HepG2 (cell line): ENCODE measurements around the gene EFS. TPM values are rescaled to one million over a fixed set of nuclear protein-coding genes. Genes with fewer than 3 reads are reported as not detected.

Experiments used
- DMTF1 ChIP-seq: sonication (generic); formaldehyde crosslinking; IDR thresholded peaks from 2 replicates; pipeline ENCODE4 v1.4.0; 2020; ENCODE audit warnings: mild to moderate bottlenecking, missing genetic modification reagents
- EED ChIP-seq: sonication (generic); formaldehyde crosslinking; IDR thresholded peaks from 2 replicates; pipeline ENCODE4 v1.5.0; 2020; ENCODE audit warnings: mild to moderate bottlenecking, missing genetic modification reagents
- ETS1 ChIP-seq: sonication (generic); formaldehyde crosslinking; IDR thresholded peaks from 2 replicates; pipeline ENCODE4 v1.4.0; 2020; ENCODE audit warnings: missing genetic modification reagents
- MATR3 ChIP-seq: sonication (generic); formaldehyde crosslinking; IDR thresholded peaks from 2 replicates; pipeline ENCODE4 v1.4.0; 2020; ENCODE audit warnings: missing genetic modification reagents
- NBN ChIP-seq: fragments of 450-650 bp; conservative IDR thresholded peaks from 2 replicates; pipeline ENCODE4 v1.6.1; 2017
- SNAI1 ChIP-seq: sonication (generic); formaldehyde crosslinking; IDR thresholded peaks from 2 replicates; pipeline ENCODE4 v1.5.0; 2020; ENCODE audit warnings: mild to moderate bottlenecking, missing genetic modification reagents, borderline replicate concordance
- SP140L ChIP-seq: sonication (generic); formaldehyde crosslinking; IDR thresholded peaks from 2 replicates; pipeline ENCODE4 v1.4.0; 2020; ENCODE audit warnings: missing genetic modification reagents, borderline replicate concordance
- TARDBP ChIP-seq: sonication (generic); formaldehyde crosslinking; IDR thresholded peaks from 2 replicates; pipeline ENCODE4 v1.8.0; 2022; ENCODE audit warnings: mild to moderate bottlenecking, missing genetic modification reagents
- TBX2 ChIP-seq: sonication (generic); formaldehyde crosslinking; IDR thresholded peaks from 2 replicates; pipeline ENCODE4 v1.5.0; 2020; ENCODE audit warnings: missing genetic modification reagents, mild to moderate bottlenecking, borderline replicate concordance
- TCF7 ChIP-seq: sonication (generic); IDR thresholded peaks from 2 replicates; pipeline ENCODE4 v1.6.1; 2016; ENCODE audit warnings: antibody characterized with exemption, low read depth
- TRAFD1 ChIP-seq: sonication (generic); formaldehyde crosslinking; IDR thresholded peaks from 2 replicates; pipeline ENCODE4 v1.5.1; 2020; ENCODE audit warnings: missing genetic modification reagents, mild to moderate bottlenecking, borderline replicate concordance
- ZHX2 ChIP-seq, 2 experiments: sonication (generic) in 1 of 2; formaldehyde crosslinking in 1 of 2; IDR thresholded peaks; 2 replicates each; pipeline versions ENCODE4 v1.6.1 to v1.9.0; 2014 to 2022; ENCODE audit warnings: antibody characterized with exemption in 1 of 2, borderline replicate concordance in 1 of 2, inconsistent platforms in 1 of 2, low read depth in 1 of 2, missing genetic modification reagents in 1 of 2
- ZMAT3 ChIP-seq: sonication (generic); formaldehyde crosslinking; conservative IDR thresholded peaks from 2 replicates; pipeline ENCODE4 v1.7.0; 2021; ENCODE audit warnings: missing genetic modification reagents
- ZNF101 ChIP-seq: sonication (generic); formaldehyde crosslinking; IDR thresholded peaks from 2 replicates; pipeline ENCODE4 v1.4.0; 2020; ENCODE audit warnings: mild to moderate bottlenecking, low read depth, missing genetic modification reagents, borderline replicate concordance
- ZNF225 ChIP-seq: sonication (generic); formaldehyde crosslinking; IDR thresholded peaks from 2 replicates; pipeline ENCODE4 v1.4.0; 2020; ENCODE audit warnings: mild to moderate bottlenecking, missing genetic modification reagents
- ZNF563 ChIP-seq: sonication (generic); formaldehyde crosslinking; IDR thresholded peaks from 2 replicates; pipeline ENCODE4 v1.8.0; 2022; ENCODE audit warnings: mild to moderate bottlenecking, moderate library complexity, missing genetic modification reagents
- ZSCAN22 ChIP-seq: sonication (generic); formaldehyde crosslinking; IDR thresholded peaks from 2 replicates; pipeline ENCODE4 v1.4.0; 2020; ENCODE audit warnings: mild to moderate bottlenecking, missing genetic modification reagents
- polyA plus RNA-seq, 8 experiments: library from polyadenylated mRNA; depleted of rRNA in 3 of 8; stranded (reverse) in 7 of 8; unstranded in 1 of 8; fragments of >200 nt; fragmentation: Illumina TruSeq in 4 of 8; extraction: Trizol in 4 of 8; gene quantifications; 2 replicates each; pipeline versions ENCODE4 v1.2.1 to v1.2.3, GENCODE V29; 2011 to 2016; ENCODE audit warnings: low read depth in 4 of 8, missing spikeins in 1 of 8, mixed read lengths in 1 of 8; ENCODE audit not compliant: insufficient read depth in 1 of 8
- total RNA-seq, 5 experiments: library from RNA; depleted of rRNA; stranded (reverse); fragments of >200 nt; fragmentation: Illumina TruSeq; extraction: Trizol; gene quantifications; 2 replicates each; pipeline ENCODE4 v1.2.3, GENCODE V29; 2016; ENCODE audit warnings: low read depth in 1 of 5

Gene EFS
- total and polyA plus RNA-seq, 2 of the 13 experiments (the other 11 are each of a cell fraction or from before 2014, with no cell fraction given) = not detected

- TF ChIP-seq ZHX2 (IDR thresholded peaks at IDR 0.05; ENCODE audit: low read depth) = no peak
- peak; percentile 6; the same call in 1 of the 2 replicates for TF ChIP-seq ZHX2 (CRISPR knock-in tag; IDR thresholded peaks at IDR 0.05; ENCODE audit: borderline replicate concordance)
- TF ChIP-seq TRAFD1 (CRISPR knock-in tag) = peak; percentile 29; the same call in 1 of the 2 replicates
- 0 out of 2 replicates have a peak, but pooled peaks have one; percentile 16 for TF ChIP-seq DMTF1
- TF ChIP-seq ETS1 = 0 out of 2 replicates have a peak, but pooled peaks have one; percentile 13
- 0 out of 2 replicates have a peak, but pooled peaks have one; percentile 9 for TF ChIP-seq TBX2
- TF ChIP-seq ZSCAN22 = 0 out of 2 replicates have a peak, but pooled peaks have one; percentile 11
- TF ChIP-seq ZNF101 = 0 out of 2 replicates have a peak, but pooled peaks have one; percentile 0
- TF ChIP-seq EED (CRISPR knock-in tag) = peak; percentile 5; the same call in 1 of the 2 replicates
- 0 out of 2 replicates have a peak, but pooled peaks have one; percentile 26 for TF ChIP-seq SP140L (CRISPR knock-in tag)
- no peak for TF ChIP-seq ZNF563 (CRISPR knock-in tag)
- TF ChIP-seq TCF7 = 0 out of 2 replicates have a peak, but pooled peaks have one; percentile 11
- no peak for TF ChIP-seq SNAI1
- no peak for TF ChIP-seq NBN
- TF ChIP-seq ZMAT3 (CRISPR knock-in tag) = peak; percentile 25; the same call in 1 of the 2 replicates
- no peak for TF ChIP-seq TARDBP
- TF ChIP-seq ZNF225 (CRISPR knock-in tag) = peak; percentile 6; the same call in 1 of the 2 replicates
- 0 out of 2 replicates have a peak, but pooled peaks have one; percentile 90 for TF ChIP-seq MATR3 (CRISPR knock-in tag)
Observed at GRCh38 chr14:23307146-23307530, 57.8 kb downstream of the EFS start (continued).
